H1 (cell line): ENCODE results near the gene DNER.

Experiments
- EZH2 ChIP-seq: fragments of 200-600 bp; sonication (generic); IDR thresholded peaks from 2 replicates; pipeline ENCODE4 v1.7.1; 2012; ENCODE audit warnings: low read depth, mild to moderate bottlenecking, moderate library complexity, low read length, inconsistent platforms; ENCODE audit not compliant: severe bottlenecking
- POLR2AphosphoS5 ChIP-seq: IDR thresholded peaks from 2 replicates; pipeline ENCODE4 v1.6.1; 2011; ENCODE audit warnings: low read depth, low read length
- RNF2 ChIP-seq: fragments of 200-900, 300-1000 bp; sonication (generic); IDR thresholded peaks from 2 replicates; pipeline ENCODE4 v1.7.1; 2016; ENCODE audit warnings: borderline replicate concordance, low read depth, mild to moderate bottlenecking, antibody characterized with exemption, low read length; ENCODE audit not compliant: poor library complexity, severe bottlenecking; ENCODE audit errors: missing control alignments
- TF ChIP-seq, protein P1 (sequence below), 3 experiments: IDR thresholded peaks; 1 replicate in 2 of 3; 2 replicates in 1 of 3; pipeline versions ENCODE4 v1.5.1 to v1.6.1; 2011; ENCODE audit warnings: low read length in 3 of 3, mild to moderate bottlenecking in 3 of 3, inconsistent platforms in 2 of 3, low read depth in 1 of 3, moderate library complexity in 1 of 3; ENCODE audit not compliant: insufficient read depth in 1 of 3; ENCODE audit errors: control extremely low read depth in 1 of 3

DNA sequence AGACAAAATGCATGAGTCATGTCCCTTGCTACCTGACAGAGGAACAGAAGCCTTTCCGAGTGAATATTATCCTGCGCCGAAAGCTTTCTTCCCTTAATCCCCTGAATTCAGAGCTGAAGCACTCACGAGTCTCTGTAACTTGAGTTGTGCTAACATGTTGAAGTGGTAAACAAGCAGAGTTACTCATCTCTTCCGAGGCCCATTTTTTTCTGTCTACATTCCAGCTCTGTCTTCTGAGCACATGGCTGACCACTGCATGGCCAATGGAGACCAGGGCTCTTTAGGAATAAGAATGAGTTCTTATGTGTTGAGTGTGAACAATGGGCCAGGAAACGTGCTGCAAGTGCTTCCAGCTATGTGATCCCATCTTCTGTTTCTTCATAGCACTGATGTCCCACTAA is 370.2 kb downstream of the DNER start:
- no peak for TF ChIP-seq RNF2
- TF ChIP-seq POLR2AphosphoS5, result no peak
- TF ChIP-seq, protein P1, sequence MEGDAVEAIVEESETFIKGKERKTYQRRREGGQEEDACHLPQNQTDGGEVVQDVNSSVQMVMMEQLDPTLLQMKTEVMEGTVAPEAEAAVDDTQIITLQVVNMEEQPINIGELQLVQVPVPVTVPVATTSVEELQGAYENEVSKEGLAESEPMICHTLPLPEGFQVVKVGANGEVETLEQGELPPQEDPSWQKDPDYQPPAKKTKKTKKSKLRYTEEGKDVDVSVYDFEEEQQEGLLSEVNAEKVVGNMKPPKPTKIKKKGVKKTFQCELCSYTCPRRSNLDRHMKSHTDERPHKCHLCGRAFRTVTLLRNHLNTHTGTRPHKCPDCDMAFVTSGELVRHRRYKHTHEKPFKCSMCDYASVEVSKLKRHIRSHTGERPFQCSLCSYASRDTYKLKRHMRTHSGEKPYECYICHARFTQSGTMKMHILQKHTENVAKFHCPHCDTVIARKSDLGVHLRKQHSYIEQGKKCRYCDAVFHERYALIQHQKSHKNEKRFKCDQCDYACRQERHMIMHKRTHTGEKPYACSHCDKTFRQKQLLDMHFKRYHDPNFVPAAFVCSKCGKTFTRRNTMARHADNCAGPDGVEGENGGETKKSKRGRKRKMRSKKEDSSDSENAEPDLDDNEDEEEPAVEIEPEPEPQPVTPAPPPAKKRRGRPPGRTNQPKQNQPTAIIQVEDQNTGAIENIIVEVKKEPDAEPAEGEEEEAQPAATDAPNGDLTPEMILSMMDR (IDR thresholded peaks at IDR 0.05; ENCODE audit: control extremely low read depth in 1 of 3, insufficient read depth in 1 of 3, low read depth in 1 of 3, low read length in 3 of 3), result no peak
- TF ChIP-seq EZH2, result no peak
